HUES6 (cell line): Measurements from ENCODE around the gene CCDC54.

Source experiments
- H3K27ac ChIP-seq: 2 replicates; pipeline ENCODE4 v1.7.0; 2013; ENCODE audit warnings: low read depth, mild to moderate bottlenecking, low read length, inconsistent platforms
- H3K27me3 ChIP-seq: 2 replicates; pipeline ENCODE4 v1.6.1; 2013; ENCODE audit warnings: low read length; ENCODE audit not compliant: control insufficient read depth, insufficient read depth
- H3K36me3 ChIP-seq: 2 replicates; pipeline ENCODE4 v1.6.1; 2013; ENCODE audit warnings: low read length; ENCODE audit not compliant: control insufficient read depth, insufficient read depth
- H3K4me1 ChIP-seq: 2 replicates; pipeline ENCODE4 v1.6.1; 2013; ENCODE audit warnings: low read length; ENCODE audit not compliant: control insufficient read depth, insufficient read depth
- H3K4me3 ChIP-seq: 2 replicates; pipeline ENCODE4 v1.5.1; 2013; ENCODE audit warnings: low read depth, low read length
- H3K9ac ChIP-seq: one replicate; pipeline ENCODE4 v1.6.1; 2013; ENCODE audit warnings: mild to moderate bottlenecking, low read length
- H3K9me3 ChIP-seq: 2 replicates; pipeline ENCODE4 v1.6.1; 2013; ENCODE audit warnings: low read depth, low read length; ENCODE audit not compliant: control insufficient read depth, insufficient read depth

Gene CCDC54

DNA sequence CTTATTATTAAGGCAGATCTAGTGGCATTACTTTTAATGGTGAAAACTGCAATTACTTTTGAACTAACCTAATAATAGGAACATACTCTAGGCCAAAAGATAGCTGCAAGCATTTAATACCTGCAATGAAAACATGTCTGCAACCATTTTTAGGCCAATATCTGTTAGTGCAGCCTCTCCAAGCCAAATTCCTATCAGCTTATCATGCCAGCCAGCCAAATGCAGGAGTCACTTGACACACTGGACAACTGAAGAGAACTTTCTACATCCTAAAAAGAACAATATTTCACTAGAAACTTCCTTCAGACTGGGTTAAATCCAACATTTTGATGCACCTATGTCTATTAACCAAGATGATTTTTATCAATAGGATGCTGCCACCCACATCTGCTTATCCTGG lies 33.8 kb downstream of the CCDC54 start:
- Histone ChIP-seq H3K27ac (no peak overlapping the region), H3K9me3 (peaks cover 6% of the 10 kb centered on the region)

DNA sequence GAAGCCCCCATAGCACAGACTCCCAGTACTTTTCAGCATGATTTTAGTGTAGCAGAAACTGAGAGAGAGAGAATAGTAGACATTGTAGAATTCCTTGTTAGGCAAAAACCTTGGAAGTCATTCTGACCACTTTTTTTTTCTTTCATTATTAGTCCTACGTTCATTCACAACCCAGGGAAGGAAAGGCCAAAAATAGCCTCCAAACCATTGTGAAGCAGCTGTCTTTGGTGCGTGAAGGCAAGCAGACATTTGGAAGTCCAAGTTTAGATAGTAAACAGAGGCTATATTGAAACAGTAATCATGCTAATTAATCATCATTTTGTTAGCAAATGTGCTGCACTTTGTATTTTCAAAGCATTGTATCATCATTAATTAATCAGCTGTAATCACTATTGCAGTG lies 34.5 kb downstream of the CCDC54 start:
- peaks cover 6% of the 10 kb centered on the region for H3K9me3 ChIP-seq
- H3K4me1 ChIP-seq = no peaks in the 10 kb centered on the region
- no peaks in the 10 kb centered on the region for H3K27me3 ChIP-seq
- no peak overlapping the region for H3K9ac ChIP-seq
- no peaks in the 10 kb centered on the region for H3K36me3 ChIP-seq
- no peak overlapping the region for H3K27ac ChIP-seq
- no peak overlapping the region for H3K4me3 ChIP-seq

More for the DNA sequence above, 33.8 kb downstream of the CCDC54 start:
- Histone ChIP-seq H3K36me3 (no peaks in the 10 kb centered on the region), H3K9ac (no peak overlapping the region), H3K4me1 (no peaks in the 10 kb centered on the region), H3K4me3 (no peak overlapping the region), H3K27me3 (no peaks in the 10 kb centered on the region)

GRCh38 chr3:107412376-107412775 lies 35.1 kb downstream of the CCDC54 start:
- no peaks in the 10 kb centered on the region for H3K4me1 ChIP-seq
- peaks cover 6% of the 10 kb centered on the region for H3K9me3 ChIP-seq
- H3K9ac ChIP-seq = no peak overlapping the region
- no peaks in the 10 kb centered on the region for H3K27me3 ChIP-seq
- H3K4me3 ChIP-seq = no peak overlapping the region
- no peak overlapping the region for H3K27ac ChIP-seq
- no peaks in the 10 kb centered on the region for H3K36me3 ChIP-seq

DNA sequence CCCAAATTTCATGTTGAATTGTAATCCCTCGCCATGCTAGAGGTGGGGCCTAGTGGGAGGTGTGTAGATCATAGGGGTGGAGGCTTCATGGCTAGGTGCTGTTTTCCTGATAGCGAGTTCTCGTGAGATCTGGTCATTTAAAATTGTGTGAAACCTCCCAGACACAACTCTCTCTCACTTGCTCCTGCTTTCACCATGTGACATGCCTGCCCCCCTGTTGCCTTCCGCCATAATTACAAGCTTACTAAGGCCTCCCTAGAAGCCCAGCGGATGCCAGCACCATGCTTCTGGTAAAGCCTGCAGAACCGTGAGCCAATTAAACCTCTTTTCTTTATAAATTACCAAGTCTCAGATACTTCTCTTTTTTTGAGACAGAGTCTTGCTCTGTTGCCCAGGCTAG lies 36.0 kb downstream of the CCDC54 start:
- no peak overlapping the region for H3K9ac ChIP-seq

DNA sequence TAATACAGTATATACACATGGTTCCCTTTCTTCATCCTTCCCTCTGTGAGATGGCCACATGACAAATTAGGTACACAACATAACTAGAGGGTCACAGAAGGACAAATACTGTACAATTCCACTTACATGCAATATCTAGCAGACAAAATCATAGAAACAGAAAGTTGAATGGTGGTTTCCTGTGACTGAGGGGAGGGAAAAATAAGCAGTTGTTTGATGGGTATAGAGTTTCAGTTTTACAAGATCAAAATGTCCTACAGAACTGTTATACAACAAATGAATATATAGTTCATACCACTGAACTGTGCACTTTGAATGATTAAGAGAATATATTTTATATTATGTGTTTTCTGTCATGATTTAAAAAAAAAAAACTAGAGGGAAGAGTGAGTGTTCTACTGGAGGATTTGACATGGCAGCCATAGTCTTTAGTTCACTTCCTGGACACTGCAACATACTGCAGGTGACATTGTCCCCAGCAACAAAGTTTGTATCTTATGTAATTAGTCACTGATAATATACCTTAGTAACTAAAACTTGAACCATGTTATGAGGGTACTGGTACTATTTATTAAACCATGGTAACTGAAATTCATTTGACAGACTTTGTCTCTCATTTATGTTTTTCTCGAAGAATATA lies 37.2 kb downstream of the CCDC54 start:
- Histone ChIP-seq H3K36me3 (no peaks in the 10 kb centered on the region), H3K27ac (no peak overlapping the region)

More for the DNA sequence above, 36.0 kb downstream of the CCDC54 start:
- Histone ChIP-seq H3K4me3 (no peak overlapping the region), H3K27me3 (no peaks in the 10 kb centered on the region), H3K9me3 (peaks cover 6% of the 10 kb centered on the region), H3K27ac (no peak overlapping the region), H3K4me1 (no peaks in the 10 kb centered on the region), H3K36me3 (no peaks in the 10 kb centered on the region)

GRCh38 chr3:107416138-107416537 lies 38.9 kb downstream of the CCDC54 start:
- no peaks in the 10 kb centered on the region for H3K9me3 ChIP-seq
- H3K36me3 ChIP-seq = no peaks in the 10 kb centered on the region
- no peak overlapping the region for H3K4me3 ChIP-seq
- no peak overlapping the region for H3K27ac ChIP-seq
- H3K27me3 ChIP-seq = no peaks in the 10 kb centered on the region
- peaks cover 6% of the 10 kb centered on the region; the same call in 1 of the 2 replicates for H3K4me1 ChIP-seq
- H3K9ac ChIP-seq = no peak overlapping the region

More for the DNA sequence above, 37.2 kb downstream of the CCDC54 start:
- no peaks in the 10 kb centered on the region for H3K4me1 ChIP-seq
- no peak overlapping the region for H3K9ac ChIP-seq
- H3K27me3 ChIP-seq = no peaks in the 10 kb centered on the region
- no peaks in the 10 kb centered on the region for H3K9me3 ChIP-seq
- H3K4me3 ChIP-seq = no peak overlapping the region

- Histone ChIP-seq H3K27ac (no peak overlapping the region), H3K36me3 (no peaks in the 10 kb centered on the region), H3K4me1 (peaks cover 6% of the 10 kb centered on the region; the same call in 1 of the 2 replicates), H3K9me3 (no peaks in the 10 kb centered on the region), H3K27me3 (no peaks in the 10 kb centered on the region), H3K9ac (no peak overlapping the region), H3K4me3 (no peak overlapping the region)
These were observed 39.6 kb downstream of the CCDC54 start for GRCh38 chr3:107416886-107417285.

GRCh38 chr3:107421170-107421792 lies 44.0 kb downstream of the CCDC54 start:
- Histone ChIP-seq H3K4me3 (no peak overlapping the region), H3K27me3 (no peaks in the 10 kb centered on the region), H3K4me1 (peaks cover 6% of the 10 kb centered on the region; the same call in 1 of the 2 replicates), H3K27ac (no peak overlapping the region), H3K36me3 (no peaks in the 10 kb centered on the region), H3K9ac (no peak overlapping the region), H3K9me3 (no peaks in the 10 kb centered on the region)

DNA sequence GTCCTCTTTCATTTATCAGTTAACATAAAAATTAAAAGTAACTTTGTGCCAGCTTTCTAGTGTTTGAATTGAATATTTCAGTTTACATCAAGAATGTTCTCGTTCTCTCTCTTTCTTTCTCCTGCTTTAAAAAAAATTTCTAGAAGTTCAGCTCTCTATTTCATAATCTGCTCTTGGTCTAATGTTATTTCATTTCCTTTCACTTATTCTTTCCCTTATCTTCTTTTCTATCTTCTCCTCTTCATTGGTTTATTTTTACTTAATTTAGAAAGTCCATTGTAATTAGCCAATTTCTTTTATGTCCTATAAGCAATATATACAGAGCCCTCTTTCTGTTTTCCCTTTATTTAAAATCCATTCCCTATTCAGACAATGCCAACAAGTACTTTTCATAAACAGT lies 44.6 kb downstream of the CCDC54 start:
- H3K9ac ChIP-seq = no peak overlapping the region
- no peaks in the 10 kb centered on the region for H3K9me3 ChIP-seq
- no peak overlapping the region for H3K27ac ChIP-seq
- no peak overlapping the region for H3K4me3 ChIP-seq
- no peaks in the 10 kb centered on the region for H3K36me3 ChIP-seq
- peaks cover 6% of the 10 kb centered on the region; the same call in 1 of the 2 replicates for H3K4me1 ChIP-seq
- no peaks in the 10 kb centered on the region for H3K27me3 ChIP-seq

DNA sequence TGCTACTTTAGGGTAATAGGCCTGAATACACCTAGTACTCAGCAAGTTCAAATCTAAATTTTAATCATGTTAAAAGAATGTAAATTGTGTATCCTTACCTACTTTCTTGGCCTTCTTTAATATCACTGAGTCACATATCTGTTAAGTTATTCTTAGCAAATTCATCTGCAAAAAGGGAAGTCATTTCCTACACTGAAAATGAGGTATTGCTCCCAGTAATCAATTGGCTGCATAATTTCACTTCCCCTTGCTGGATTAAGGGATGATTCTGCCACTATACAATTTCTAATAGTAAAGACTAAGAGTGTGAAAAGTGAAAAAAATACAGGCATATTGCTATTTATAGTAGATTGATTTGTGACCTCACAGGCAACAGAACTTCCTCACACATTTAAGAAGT lies 47.8 kb downstream of the CCDC54 start:
- H3K9me3 ChIP-seq = no peaks in the 10 kb centered on the region
- H3K4me1 ChIP-seq = peaks cover 6% of the 10 kb centered on the region; the same call in 1 of the 2 replicates
- peaks cover 7% of the 10 kb centered on the region for H3K27me3 ChIP-seq
- no peak overlapping the region for H3K9ac ChIP-seq
- no peak overlapping the region for H3K4me3 ChIP-seq
- no peak overlapping the region for H3K27ac ChIP-seq
- no peaks in the 10 kb centered on the region for H3K36me3 ChIP-seq

DNA sequence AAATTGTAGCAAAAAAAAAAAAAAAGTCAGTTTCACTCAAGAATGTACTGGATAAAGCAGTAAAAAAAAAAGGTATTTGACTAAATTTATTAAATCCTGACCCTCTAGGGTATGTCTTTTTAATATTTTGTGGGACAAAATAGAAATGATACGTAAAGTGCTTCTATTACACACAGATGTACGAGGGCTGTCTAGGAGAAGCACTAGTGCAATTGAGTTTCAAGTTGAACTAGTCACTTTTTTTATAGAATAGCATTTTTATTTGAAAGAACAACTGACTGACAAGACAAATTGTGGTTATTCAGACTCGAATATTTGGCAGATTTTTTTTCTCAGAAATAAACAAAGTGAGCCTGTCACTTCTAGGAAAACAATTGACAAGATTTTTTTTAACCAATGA lies 49.0 kb downstream of the CCDC54 start:
- no peak overlapping the region for H3K9ac ChIP-seq
- H3K9me3 ChIP-seq = no peaks in the 10 kb centered on the region
- no peaks in the 10 kb centered on the region for H3K36me3 ChIP-seq
- no peak overlapping the region for H3K27ac ChIP-seq
- no peak overlapping the region for H3K4me3 ChIP-seq
- peaks cover 18% of the 10 kb centered on the region for H3K27me3 ChIP-seq
- H3K4me1 ChIP-seq = 0 out of 2 replicates have a peak, but pooled peaks cover 4% of the 10 kb centered on the region
